A549 (cell line): ENCODE results near the gene RASA3. TPM values are rescaled to one million over a fixed set of nuclear protein-coding genes. Genes with fewer than 3 reads are reported as not detected.
"Not testable (repeated sequence)": the region's sequence is repeated elsewhere in the genome, so short reads cannot be mapped to it uniquely, and the experiment has no call there.

Experiments
- ATAC-seq, 2 experiments: fragments of 200-7000 bp in 1 of 2; fragments of >200 bp in 1 of 2; cut with Nextera tagmentation in 1 of 2; cut with Tn5 transposase in 1 of 2; 3 replicates each; pipeline versions ENCODE4 v1.8.0 to v1.9.1; 2018 to 2020; ENCODE audit warnings: mild to moderate bottlenecking in 1 of 2, moderate library complexity in 1 of 2
- CTCF ChIA-PET: fragments of 300-600 bp; sonication (Branson Sonifier 250); formaldehyde crosslinking; extraction: SDS; loops from one replicate; lab custom pipeline; 2021; ENCODE audit warnings: antibody characterized with exemption, inconsistent platforms; lab: Yijun Ruan, JAX
- POLR2A ChIA-PET: fragments of 350-600 bp; formaldehyde crosslinking; extraction: SDS; loops from one replicate; lab custom pipeline; 2021; ENCODE audit warnings: antibody characterized with exemption, inconsistent platforms; lab: Yijun Ruan, JAX
- DNase-seq, 2 experiments: peaks; one replicate each; pipeline versions ENCODE4 v3.0.0 to v3.0.0-alpha.2; 2011 to 2016; ENCODE audit warnings: low read depth in 1 of 2, low spot score in 1 of 2
- FAIRE-seq: peaks from 2 replicates; lab custom pipeline; 2011; peaks lifted over from hg19 to GRCh38; lab: Jason Lieb, UNC
- H3K27ac ChIP-seq, 2 experiments: fragments of >200 bp; sonication (Bioruptor Twin); formaldehyde crosslinking; 3 replicates each; pipeline ENCODE4 v1.5.1; 2016 to 2017
- H3K4me1 ChIP-seq: fragments of >200 bp; sonication (Bioruptor Twin); formaldehyde crosslinking; 3 replicates; pipeline ENCODE4 v1.6.1; 2016
- H3K4me2 ChIP-seq: fragments of >200 bp; sonication (Bioruptor Twin); formaldehyde crosslinking; 3 replicates; pipeline ENCODE4 v1.6.1; 2016
- H3K4me3 ChIP-seq: fragments of >200 bp; sonication (Bioruptor Twin); formaldehyde crosslinking; 3 replicates; pipeline ENCODE4 v1.5.1; 2016
- H3K9me3 ChIP-seq: fragments of >200 bp; sonication (Bioruptor Twin); formaldehyde crosslinking; 3 replicates; pipeline ENCODE4 v1.6.1; 2016
- BHLHE40 ChIP-seq: IDR thresholded peaks from 2 replicates; pipeline ENCODE4 v1.6.1; 2012; ENCODE audit warnings: low read depth, low read length, inconsistent platforms
- CBX8 ChIP-seq: fragments of 200-600 bp; sonication (generic); IDR thresholded peaks from 2 replicates; pipeline ENCODE4 v1.6.1; 2016
- CHD4 ChIP-seq: fragments of 200-600 bp; sonication (generic); IDR thresholded peaks from 2 replicates; pipeline ENCODE4 v1.6.1; 2016; ENCODE audit warnings: antibody characterized with exemption, mild to moderate bottlenecking, borderline replicate concordance
- EHF ChIP-seq: fragments of 250-450 bp; sonication (Bioruptor Pico); IDR thresholded peaks from 2 replicates; pipeline ENCODE4 v1.5.0; 2020; ENCODE audit warnings: mild to moderate bottlenecking
- FOXS1 ChIP-seq: fragments of 250-450 bp; sonication (Bioruptor Pico); IDR thresholded peaks from 2 replicates; pipeline ENCODE4 v1.5.0; 2020; ENCODE audit warnings: mild to moderate bottlenecking, moderate library complexity
- GATA3 ChIP-seq: IDR thresholded peaks from 2 replicates; pipeline ENCODE4 v1.6.1; 2012; ENCODE audit warnings: borderline replicate concordance
- HES2 ChIP-seq: fragments of >200 bp; sonication (Bioruptor Twin); formaldehyde crosslinking; IDR thresholded peaks from 2 replicates; pipeline ENCODE4 v1.6.1; 2016
- HEYL ChIP-seq: fragments of 250-450 bp; sonication (Bioruptor Pico); IDR thresholded peaks from 2 replicates; pipeline ENCODE4 v1.8.0; 2021; ENCODE audit warnings: mild to moderate bottlenecking, moderate library complexity
- HMGXB4 ChIP-seq: fragments of 250-450 bp; sonication (Bioruptor Pico); IDR thresholded peaks from 2 replicates; pipeline ENCODE4 v1.5.0; 2021; ENCODE audit warnings: mild to moderate bottlenecking, moderate library complexity, borderline replicate concordance
- HOXB5 ChIP-seq: fragments of 250-450 bp; sonication (Bioruptor Pico); IDR thresholded peaks from 2 replicates; pipeline ENCODE4 v1.5.0; 2020; ENCODE audit warnings: mild to moderate bottlenecking, moderate library complexity
- JUN ChIP-seq, 2 experiments: fragments of >200 bp; sonication (Bioruptor Twin); formaldehyde crosslinking; IDR thresholded peaks; 2 replicates in 1 of 2; 3 replicates in 1 of 2; pipeline ENCODE4 v1.6.1; 2016 to 2017
- MAZ ChIP-seq: fragments of 150-350 bp; IDR thresholded peaks from 2 replicates; pipeline ENCODE4 v1.6.1; 2014; ENCODE audit warnings: antibody characterized with exemption, low read depth, low read length, borderline replicate concordance
- NPAS2 ChIP-seq: fragments of 250-450 bp; sonication (Bioruptor Pico); IDR thresholded peaks from 2 replicates; pipeline ENCODE4 v1.8.0; 2022; ENCODE audit warnings: mild to moderate bottlenecking, moderate library complexity, borderline replicate concordance
- POLR2A ChIP-seq: IDR thresholded peaks from 2 replicates; pipeline ENCODE4 v1.6.1; 2012; ENCODE audit warnings: mild to moderate bottlenecking, low read length
- RAD21 ChIP-seq, 2 experiments: fragments of >200 bp in 1 of 2; sonication (Bioruptor Twin) in 1 of 2; formaldehyde crosslinking in 1 of 2; IDR thresholded peaks in 1 of 2; conservative IDR thresholded peaks in 1 of 2; 2 replicates in 1 of 2; 3 replicates in 1 of 2; pipeline ENCODE4 v1.6.1; 2012 to 2018; ENCODE audit warnings: inconsistent platforms in 1 of 2
- RARB ChIP-seq: fragments of 250-450 bp; sonication (Bioruptor Pico); IDR thresholded peaks from 2 replicates; pipeline ENCODE4 v1.8.0; 2021; ENCODE audit warnings: mild to moderate bottlenecking, moderate library complexity
- RCOR1 ChIP-seq: fragments of 150-350 bp; IDR thresholded peaks from 2 replicates; pipeline ENCODE4 v1.6.1; 2014; ENCODE audit warnings: antibody characterized with exemption, low read length, low read depth
- SMC3 ChIP-seq: fragments of >200 bp; sonication (Bioruptor Twin); formaldehyde crosslinking; IDR thresholded peaks from 3 replicates; pipeline ENCODE4 v1.6.1; 2018; ENCODE audit warnings: inconsistent platforms
- WGBS: methylation state at CpG from one replicate; pipeline ENCODE4 v1.1.6; 2017; ENCODE audit errors: missing lambda C conversion rate; 5-methylcytosine and 5-hydroxymethylcytosine counted together
- polyA plus RNA-seq, 4 experiments: library from polyadenylated mRNA; depleted of rRNA in 3 of 4; stranded (reverse); fragments of >200 nt; fragmentation: RNase III in 1 of 4; extraction: RNeasy Plus Mini Kit Qiagen cat#74134 plus additional on column Dnase treatment in 1 of 4; gene quantifications; 2 replicates in 3 of 4; 3 replicates in 1 of 4; pipeline ENCODE4 v1.2.3, GENCODE V29; 2011 to 2017
- TF ChIP-seq, protein P1 (sequence below): IDR thresholded peaks from 2 replicates; pipeline ENCODE4 v1.6.1; 2012

Gene RASA3
- polyA plus RNA-seq, 2 of the 4 experiments (the other 2 are of a cell fraction), result 4.3 to 7.6 TPM

DNA sequence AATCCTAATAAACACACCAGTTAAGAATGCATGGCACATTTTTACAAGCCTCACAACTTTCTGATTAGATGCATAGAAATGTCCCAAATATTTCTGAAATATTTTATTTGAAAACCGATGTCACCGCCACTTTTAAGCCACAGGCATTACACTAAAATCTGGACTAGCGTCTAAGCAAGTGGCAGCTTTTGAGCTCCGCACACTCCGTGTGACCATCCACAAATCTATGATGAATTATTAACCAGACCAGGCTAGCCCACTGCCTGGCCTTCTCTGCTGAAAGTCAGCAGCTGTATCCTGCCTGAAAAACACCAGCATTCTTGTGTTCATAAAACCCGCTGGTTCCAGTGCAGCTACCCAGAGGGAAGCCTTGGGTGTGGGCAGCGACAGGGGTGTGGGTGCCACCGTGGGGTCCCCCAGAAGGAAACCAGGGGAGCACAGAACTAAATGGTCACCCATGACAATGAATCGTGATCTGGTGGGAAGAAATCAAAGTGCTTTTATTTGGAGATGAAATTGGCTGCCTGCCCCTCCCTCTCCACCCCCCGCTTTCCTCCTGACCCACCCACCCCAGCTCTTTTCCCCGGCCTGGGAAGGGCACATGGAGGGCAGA lies 13.8 kb downstream of the RASA3 start:
- peak overlapping the region; percentile 79 for H3K4me2 ChIP-seq
- ChIA-PET CTCF (interaction anchor here (0.7 to 0.8 kb wide), 2 partner anchors 9 to 14 kb away, joined by 4 to 5 read pairs; no protein-coding TSS in a partner anchor), POLR2A (interaction anchor here (0.8 to 1.7 kb wide), 2 partner anchors 14 to 53 kb away, joined by 3 to 8 read pairs; partner anchors contain the start of gene RASA3)
- no peak for TF ChIP-seq MAZ
- no peak for TF ChIP-seq GATA3
- 0 out of 5 replicates have a peak, but pooled peaks of 1 of the 2 experiments have one; percentile 17 for TF ChIP-seq JUN (IDR thresholded peaks at IDR 0.05)
- no peak for TF ChIP-seq EHF
- TF ChIP-seq HMGXB4, result no peak
- TF ChIP-seq HOXB5 (CRISPR knock-in tag), result no peak
- no peak for TF ChIP-seq HES2
- TF ChIP-seq, protein P1, sequence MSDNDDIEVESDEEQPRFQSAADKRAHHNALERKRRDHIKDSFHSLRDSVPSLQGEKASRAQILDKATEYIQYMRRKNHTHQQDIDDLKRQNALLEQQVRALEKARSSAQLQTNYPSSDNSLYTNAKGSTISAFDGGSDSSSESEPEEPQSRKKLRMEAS, result no peak
- DNase-seq, result peak; percentile 55 to 56
- peak overlapping the region; percentile 16; the same call in 1 of the 3 replicates for H3K4me3 ChIP-seq
- H3K4me1 ChIP-seq, result peaks cover 33% of the 10 kb centered on the region
- FAIRE-seq, result no peak
- H3K27ac ChIP-seq, result peak overlapping the region; percentile 83 to 96
- peak; percentile 73 to 88; a peak in 5 of 6 replicates for ATAC-seq
- no peaks in the 10 kb centered on the region for H3K9me3 ChIP-seq
- 2% methylated on average over 9 of the region's 11 CpGs for WGBS

- Histone ChIP-seq H3K9me3 (no peaks in the 10 kb centered on the region), H3K4me3 (no peak overlapping the region), H3K4me2 (peak overlapping the region; percentile 79), H3K4me1 (peaks cover 33% of the 10 kb centered on the region), H3K27ac (peak overlapping the region; percentile 83 to 96)
- CTCF ChIA-PET, result interaction anchor here (0.7 to 0.8 kb wide), 2 partner anchors 9 to 13 kb away, joined by 4 to 5 read pairs; no protein-coding TSS in a partner anchor
- POLR2A ChIA-PET, result interaction anchor here (1.7 kb wide), 1 partner anchor 53 kb away, joined by 8 read pairs; no protein-coding TSS in a partner anchor
- FAIRE-seq, result no peak
- no peak for DNase-seq
- WGBS, result 19% methylated on average over 6 of the region's 6 CpGs
- no peak for ATAC-seq
- no peak for TF ChIP-seq CBX8
- no peak for TF ChIP-seq CHD4
- no peak for TF ChIP-seq RCOR1
- no peak for TF ChIP-seq POLR2A
- no peak for TF ChIP-seq HEYL
- no peak for TF ChIP-seq RARB (CRISPR knock-in tag)
- no peak for TF ChIP-seq FOXS1
- no peak for TF ChIP-seq BHLHE40
- TF ChIP-seq SMC3, result no peak
Measured at GRCh38 chr13:114118086-114118485, 14.3 kb downstream of the RASA3 start.

- POLR2A ChIA-PET, H3K9me3 ChIP-seq, ATAC-seq, H3K4me3 ChIP-seq, FAIRE-seq, H3K4me2 ChIP-seq, DNase-seq: not testable (repeated sequence)
- Histone ChIP-seq H3K27ac (peak overlapping the region in 1 of 2 experiments; percentile 96; a peak in 2 of 6 replicates), H3K4me1 (peaks cover 33% of the 10 kb centered on the region)
- WGBS, result 86% methylated on average over 7 of the region's 20 CpGs
- CTCF ChIA-PET, result interaction anchor here (0.7 kb wide), 1 partner anchor 12 kb away, joined by 5 read pairs; no protein-coding TSS in a partner anchor
Measured at GRCh38 chr13:114117341-114117874, 15.0 kb downstream of the RASA3 start.

- POLR2A ChIA-PET, result no interaction called here
- 91% methylated on average over 10 of the region's 17 CpGs for WGBS
- Histone ChIP-seq H3K4me1 (peaks cover 33% of the 10 kb centered on the region), H3K27ac (no peak overlapping the region), H3K9me3 (no peaks in the 10 kb centered on the region), H3K4me3 (no peak overlapping the region), H3K4me2 (no peak overlapping the region)
- FAIRE-seq (no peak), ATAC-seq (no peak), DNase-seq (no peak)
- CTCF ChIA-PET, result no interaction called here
- no peak for TF ChIP-seq NPAS2
- TF ChIP-seq RAD21 (conservative IDR thresholded peaks at IDR 0.05 in 1 of 2, IDR thresholded peaks at IDR 0.05 in 1 of 2), result no peak
Measured at GRCh38 chr13:114116734-114117133, 15.7 kb downstream of the RASA3 start.
